HepG2 (cell line): Measurements from ENCODE around the gene ITM2A. TPM values are rescaled to one million over a fixed set of nuclear protein-coding genes. Genes with fewer than 3 reads are reported as not detected.

ENCODE experiments used
- ATAC-seq: fragments of 200-7000 bp; cut with Tn5 transposase; 3 replicates; pipeline ENCODE4 v1.9.1; 2020; ENCODE audit warnings: mild to moderate bottlenecking, moderate library complexity
- BruUV-seq: library from RNA; stranded (reverse); fragments of 400-500 nt; replicated peaks from 2 replicates; lab custom pipeline; 2021; lab: Mats Ljungman, UMichigan
- CTCF ChIA-PET: fragments of 300-600 bp; formaldehyde crosslinking; extraction: SDS; loops from one replicate; lab custom pipeline; 2021; ENCODE audit warnings: low total read pairs, inconsistent platforms, low intra/inter-chr PET ratio; lab: Yijun Ruan, JAX
- POLR2A ChIA-PET: fragments of 350-600 bp; sonication (Branson Sonifier 250); formaldehyde crosslinking; loops from one replicate; lab custom pipeline; 2020; ENCODE audit warnings: antibody characterized with exemption, inconsistent platforms; lab: Yijun Ruan, JAX
- DNase-seq: peaks from one replicate; pipeline ENCODE4 v3.0.0-alpha.2; 2015; ENCODE audit warnings: low spot score
- FAIRE-seq: peaks from 3 replicates; lab custom pipeline; 2011; peaks lifted over from hg19 to GRCh38; lab: Jason Lieb, UNC
- H2AFZ ChIP-seq: one replicate; pipeline ENCODE4 v1.6.1; 2011; ENCODE audit warnings: low read length, inconsistent platforms
- H3K27ac ChIP-seq: fragments of 300-600 bp; 3 replicates; pipeline ENCODE4 v1.8.0; 2011; ENCODE audit warnings: mixed run types, mild to moderate bottlenecking, mixed read lengths, low read length, inconsistent platforms; ENCODE audit not compliant: insufficient read depth; ENCODE audit errors: extremely low read length
- H3K27me3 ChIP-seq, 2 experiments: fragments of 200-600 bp in 1 of 2; 2 replicates in 1 of 2; 3 replicates in 1 of 2; pipeline versions ENCODE4 v1.6.0 to v1.8.0; 2011; ENCODE audit warnings: low read length in 2 of 2, mild to moderate bottlenecking in 2 of 2, moderate library complexity in 2 of 2, inconsistent platforms in 1 of 2; ENCODE audit not compliant: insufficient read depth in 2 of 2, control insufficient read depth in 1 of 2
- H3K36me3 ChIP-seq, 2 experiments: fragments of 200-600 bp in 1 of 2; replicated peaks in 1 of 2; 2 replicates in 1 of 2; 3 replicates in 1 of 2; pipeline versions ENCODE4 v1.5.1 to v1.8.0; 2011; ENCODE audit warnings: low read length in 2 of 2, inconsistent platforms in 1 of 2; ENCODE audit not compliant: insufficient read depth in 2 of 2, control insufficient read depth in 1 of 2
- H3K4me1 ChIP-seq: 2 replicates; pipeline ENCODE4 v1.5.1; 2012; ENCODE audit warnings: low read length, inconsistent platforms; ENCODE audit not compliant: insufficient read depth
- H3K4me2 ChIP-seq: 2 replicates; pipeline ENCODE4 v1.6.0; 2011; ENCODE audit warnings: low read depth, low read length, inconsistent platforms
- H3K4me3 ChIP-seq, 3 experiments: fragments of 200-600 bp in 1 of 3; sonication (generic), shearing (Covaris generic) in 1 of 3; replicated peaks in 1 of 3; 2 replicates each; pipeline ENCODE4 v1.5.1; 2011 to 2016; ENCODE audit warnings: low read length in 3 of 3, inconsistent platforms in 2 of 3, low read depth in 2 of 3, mild to moderate bottlenecking in 2 of 3, control low read depth in 1 of 3, mixed read lengths in 1 of 3; ENCODE audit not compliant: insufficient read depth in 1 of 3
- H3K79me2 ChIP-seq: one replicate; pipeline ENCODE4 v1.6.1; 2011; ENCODE audit warnings: low read length, inconsistent platforms; ENCODE audit not compliant: insufficient read depth
- H3K9ac ChIP-seq: 2 replicates; pipeline ENCODE4 v1.6.0; 2011; ENCODE audit warnings: mild to moderate bottlenecking, low read depth, low read length, inconsistent platforms; ENCODE audit not compliant: insufficient read depth
- H3K9me3 ChIP-seq: 2 replicates; pipeline ENCODE4 v1.5.1; 2012; ENCODE audit warnings: mild to moderate bottlenecking, low read length
- H4K20me1 ChIP-seq: 2 replicates; pipeline ENCODE4 v1.6.0; 2011; ENCODE audit warnings: inconsistent platforms, mild to moderate bottlenecking, low read length, moderate library complexity; ENCODE audit not compliant: insufficient read depth
- BHLHE40 ChIP-seq: IDR thresholded peaks from 2 replicates; pipeline ENCODE4 v1.6.1; 2011; ENCODE audit warnings: low read length, improper control_type of control experiment
- FOXM1 ChIP-seq: sonication (generic); formaldehyde crosslinking; IDR thresholded peaks from 2 replicates; pipeline ENCODE4 v1.5.0; 2020; ENCODE audit warnings: missing genetic modification reagents
- GLI4 ChIP-seq: sonication (generic); formaldehyde crosslinking; IDR thresholded peaks from 2 replicates; pipeline ENCODE4 v1.5.1; 2020; ENCODE audit warnings: missing genetic modification reagents, mild to moderate bottlenecking, moderate library complexity, borderline replicate concordance
- KLF6 ChIP-seq: IDR thresholded peaks from 2 replicates; pipeline ENCODE4 v1.8.0; 2016; ENCODE audit warnings: missing biosample characterization, missing genetic modification reagents
- MTF1 ChIP-seq: sonication (generic); formaldehyde crosslinking; IDR thresholded peaks from 2 replicates; pipeline ENCODE4 v1.5.0; 2020; ENCODE audit warnings: missing genetic modification reagents
- NONO ChIP-seq, 2 experiments: fragments of 450-650 bp in 1 of 2; sonication (generic) in 1 of 2; formaldehyde crosslinking in 1 of 2; IDR thresholded peaks in 1 of 2; conservative IDR thresholded peaks in 1 of 2; 2 replicates each; pipeline versions ENCODE4 v1.6.1 to v1.8.0; 2017 to 2022; ENCODE audit warnings: mild to moderate bottlenecking in 1 of 2, missing genetic modification reagents in 1 of 2, moderate library complexity in 1 of 2
- NPAS2 ChIP-seq: sonication (generic); formaldehyde crosslinking; IDR thresholded peaks from 2 replicates; pipeline ENCODE4 v1.8.0; 2022; ENCODE audit warnings: mild to moderate bottlenecking, missing genetic modification reagents, borderline replicate concordance
- TIGD3 ChIP-seq: sonication (generic); formaldehyde crosslinking; IDR thresholded peaks from 2 replicates; pipeline ENCODE4 v1.5.1; 2020; ENCODE audit warnings: mild to moderate bottlenecking, missing genetic modification reagents, borderline replicate concordance
- UBTF ChIP-seq: sonication (generic); formaldehyde crosslinking; IDR thresholded peaks from 2 replicates; pipeline ENCODE4 v1.4.0; 2020; ENCODE audit warnings: mild to moderate bottlenecking, missing genetic modification reagents
- ZNF160 ChIP-seq: sonication (generic); formaldehyde crosslinking; IDR thresholded peaks from 2 replicates; pipeline ENCODE4 v1.8.0; 2022; ENCODE audit warnings: mild to moderate bottlenecking, inconsistent platforms, missing genetic modification reagents
- ZNF224 ChIP-seq: sonication (generic); formaldehyde crosslinking; IDR thresholded peaks from 2 replicates; pipeline ENCODE4 v1.5.0; 2020; ENCODE audit warnings: mild to moderate bottlenecking, missing genetic modification reagents
- ZNF296 ChIP-seq: sonication (generic); formaldehyde crosslinking; conservative IDR thresholded peaks from 2 replicates; pipeline ENCODE4 v1.5.0; 2020; ENCODE audit warnings: mild to moderate bottlenecking, missing genetic modification reagents
- ZNF547 ChIP-seq: sonication (generic); formaldehyde crosslinking; IDR thresholded peaks from 2 replicates; pipeline ENCODE4 v1.5.1; 2020; ENCODE audit warnings: mild to moderate bottlenecking, missing genetic modification reagents
- ZNF780A ChIP-seq: sonication (generic); formaldehyde crosslinking; IDR thresholded peaks from 2 replicates; pipeline ENCODE4 v1.8.0; 2022; ENCODE audit warnings: mild to moderate bottlenecking, missing genetic modification reagents, moderate library complexity
- WGBS: methylation state at CpG from one replicate; pipeline ENCODE4 v1.1.6; 2017; ENCODE audit warnings: low lambda C conversion rate; 5-methylcytosine and 5-hydroxymethylcytosine counted together
- in situ Hi-C: cut with HindIII; loops from 2 replicates; pipeline ENCODE4 v1.10.0; 2017; ENCODE audit warnings: low pct_unique_long_range_greater_than_20kb; ENCODE audit not compliant: extremely low pct_ligation_motif_present
- intact Hi-C: fragments of 100-400 bp; cut with micrococcal nuclease; formaldehyde crosslinking; loops from one replicate; pipeline ENCODE4 v1.10.0; 2022; ENCODE audit not compliant: unreplicated experiment
- polyA plus RNA-seq, 8 experiments: library from polyadenylated mRNA; depleted of rRNA in 3 of 8; stranded (reverse) in 7 of 8; unstranded in 1 of 8; fragments of >200 nt; fragmentation: Illumina TruSeq in 4 of 8; extraction: Trizol in 4 of 8; gene quantifications; 2 replicates each; pipeline versions ENCODE4 v1.2.1 to v1.2.3, GENCODE V29; 2011 to 2016; ENCODE audit warnings: low read depth in 4 of 8, missing spikeins in 1 of 8, mixed read lengths in 1 of 8; ENCODE audit not compliant: insufficient read depth in 1 of 8
- total RNA-seq, 5 experiments: library from RNA; depleted of rRNA; stranded (reverse); fragments of >200 nt; fragmentation: Illumina TruSeq; extraction: Trizol; gene quantifications; 2 replicates each; pipeline ENCODE4 v1.2.3, GENCODE V29; 2016; ENCODE audit warnings: low read depth in 1 of 5

Gene ITM2A
- total and polyA plus RNA-seq, 2 of the 13 experiments (the other 11 are each of a cell fraction or from before 2014, with no cell fraction given) = not detected

GRCh38 chrX:79366556-79366872 is 620 bp downstream of the ITM2A start (continued):
- no peak for TF ChIP-seq TIGD3 (CRISPR knock-in tag)
- TF ChIP-seq GLI4 (CRISPR knock-in tag) = no peak
- TF ChIP-seq BHLHE40 = no peak

- H3K79me2 ChIP-seq = no peaks in the 10 kb centered on the region
- FAIRE-seq (no peak), ATAC-seq (no peak), DNase-seq (no peak)
- H3K4me1 ChIP-seq = no peaks in the 10 kb centered on the region
- H3K27ac ChIP-seq = no peak overlapping the region
- ChIA-PET CTCF (no interaction called here), POLR2A (no interaction called here)
- 95% methylated on average over 1 of the region's 1 CpG for WGBS
- no peak overlapping the region for H3K9ac ChIP-seq
- no peaks in the 10 kb centered on the region for H3K36me3 ChIP-seq
- no peaks in the 10 kb centered on the region for H3K27me3 ChIP-seq
- no peaks in the 10 kb centered on the region for H3K9me3 ChIP-seq
- no peaks in the 10 kb centered on the region for H4K20me1 ChIP-seq
- no peak for TF ChIP-seq ZNF547 (CRISPR knock-in tag)
- TF ChIP-seq ZNF160 (CRISPR knock-in tag) = no peak
- no peak for TF ChIP-seq ZNF224 (CRISPR knock-in tag)
- no peak for TF ChIP-seq ZNF296 (CRISPR knock-in tag)
- no peak for TF ChIP-seq ZNF780A (CRISPR knock-in tag)
- TF ChIP-seq NPAS2 (CRISPR knock-in tag) = no peak
- TF ChIP-seq FOXM1 = no peak
- TF ChIP-seq UBTF (CRISPR knock-in tag) = no peak
- no peak for TF ChIP-seq MTF1 (CRISPR knock-in tag)
- TF ChIP-seq KLF6 (CRISPR knock-in tag) = no peak
- no peak for TF ChIP-seq NONO (IDR thresholded peaks at IDR 0.05)
- no peak for TF ChIP-seq NONO (CRISPR knock-in tag; conservative IDR thresholded peaks at IDR 0.05)
- in situ Hi-C loops = no loop called here
- no peak overlapping the region for H3K4me2 ChIP-seq
- intact Hi-C loops = no loop called here
- no peak overlapping the region for H3K4me3 ChIP-seq
- H2AFZ ChIP-seq = no peak overlapping the region
- BruUV-seq = no TSS peak
These were observed 1.5 kb downstream of the ITM2A start for GRCh38 chrX:79365591-79365990.
